Mesothelial cell of epicardium (in vitro differentiated cells): Measurements from ENCODE around the gene ANK3. TPM values are rescaled to one million over a fixed set of nuclear protein-coding genes. Genes with fewer than 3 reads are reported as not detected.
"Not testable (repeated sequence)": the region's sequence is repeated elsewhere in the genome, so short reads cannot be mapped to it uniquely, and the experiment has no call there.

Experiments
- DNase-seq, 2 experiments: peaks; one replicate each; pipeline ENCODE4 v3.0.0; 2021; ENCODE audit warnings: low spot score in 2 of 2; ENCODE audit not compliant: unreplicated experiment in 2 of 2
- H3K27ac Mint-ChIP-seq: 2 replicates; pipeline ENCODE4 v1.8.0; 2021; ENCODE audit warnings: mixed read lengths
- H3K27me3 Mint-ChIP-seq: 2 replicates; pipeline ENCODE4 v1.8.0; 2021; ENCODE audit warnings: low read depth, mixed read lengths
- H3K36me3 Mint-ChIP-seq: 2 replicates; pipeline ENCODE4 v1.8.0; 2021; ENCODE audit warnings: mixed read lengths
- H3K4me1 Mint-ChIP-seq: 2 replicates; pipeline ENCODE4 v1.8.0; 2021; ENCODE audit warnings: mixed read lengths
- H3K4me3 Mint-ChIP-seq: 2 replicates; pipeline ENCODE4 v1.8.0; 2021; ENCODE audit warnings: mild to moderate bottlenecking, moderate library complexity, mixed read lengths
- H3K9me3 Mint-ChIP-seq: 2 replicates; pipeline ENCODE4 v1.8.0; 2021; ENCODE audit warnings: mixed read lengths
- CTCF ChIP-seq: fragments of 200-600 bp; sonication (generic); IDR thresholded peaks from one replicate; pipeline ENCODE4 v1.5.0; 2021; ENCODE audit warnings: antibody characterized with exemption; ENCODE audit not compliant: unreplicated experiment
- total RNA-seq: library from RNA; stranded (reverse); gene quantifications from 3 replicates; pipeline ENCODE4 v1.2.1, GENCODE V29; 2021

Gene ANK3
- total RNA-seq, 1 donor from 2014 or later, result 242 TPM

GRCh38 chr10:60042262-60042661 lies 347.4 kb downstream of the ANK3 start:
- peaks cover 31% of the 10 kb centered on the region for H3K36me3 Mint-ChIP-seq
- H3K4me3 Mint-ChIP-seq, result no peak overlapping the region
- TF ChIP-seq CTCF, result no peak
- DNase-seq, result no peak
- H3K27me3 Mint-ChIP-seq, result no peaks in the 10 kb centered on the region
- H3K4me1 Mint-ChIP-seq, result peaks cover 5% of the 10 kb centered on the region
- peaks cover 6% of the 10 kb centered on the region for H3K9me3 Mint-ChIP-seq
- H3K27ac Mint-ChIP-seq, result no peak overlapping the region

GRCh38 chr10:60041489-60042133 lies 348.1 kb downstream of the ANK3 start:
- Mint-ChIP-seq H3K4me3 (no peak overlapping the region), H3K36me3 (peaks cover 38% of the 10 kb centered on the region), H3K4me1 (peaks cover 5% of the 10 kb centered on the region), H3K9me3 (peaks cover 8% of the 10 kb centered on the region), H3K27ac (no peak overlapping the region), H3K27me3 (no peaks in the 10 kb centered on the region)
- TF ChIP-seq CTCF, result no peak
- no peak for DNase-seq

DNA sequence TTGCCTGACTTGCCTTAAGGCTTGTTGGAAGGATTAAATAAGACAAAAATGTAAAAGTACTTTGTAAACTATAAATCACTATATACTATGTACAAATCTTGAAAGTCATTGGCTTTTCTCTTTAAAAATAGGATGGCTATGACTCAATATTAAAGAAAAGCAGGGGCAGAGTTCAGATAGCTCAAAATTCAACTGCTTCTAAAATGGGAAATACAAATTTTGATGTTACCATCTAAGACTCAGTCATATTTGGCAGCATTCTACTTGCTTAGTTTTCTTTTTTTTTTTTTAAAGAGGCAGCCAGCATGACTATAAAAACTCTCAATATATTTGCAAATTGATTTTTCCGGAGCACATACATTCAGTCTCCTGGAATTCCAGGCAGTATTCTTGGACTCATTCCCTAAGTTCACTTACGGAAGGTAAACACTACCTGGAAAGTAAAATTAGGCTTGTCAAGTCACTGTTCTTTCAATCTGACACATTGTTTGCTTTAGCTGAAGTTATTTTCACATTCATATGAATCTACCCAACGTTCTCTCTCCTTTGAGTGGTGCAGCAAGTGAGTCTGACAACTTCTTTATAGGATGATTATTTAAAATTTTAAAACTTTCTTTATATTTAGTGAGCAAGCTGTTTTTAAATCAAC lies 349.5 kb downstream of the ANK3 start:
- no peaks in the 10 kb centered on the region for H3K27me3 Mint-ChIP-seq
- no peak overlapping the region for H3K27ac Mint-ChIP-seq
- TF ChIP-seq CTCF, result no peak
- H3K4me1 Mint-ChIP-seq, result peaks cover 5% of the 10 kb centered on the region
- no peak for DNase-seq
- H3K36me3 Mint-ChIP-seq, result peaks cover 32% of the 10 kb centered on the region
- H3K4me3 Mint-ChIP-seq, result no peak overlapping the region
- peaks cover 8% of the 10 kb centered on the region for H3K9me3 Mint-ChIP-seq

GRCh38 chr10:60035984-60036383 lies 353.7 kb downstream of the ANK3 start:
- Mint-ChIP-seq H3K4me1 (peaks cover 13% of the 10 kb centered on the region), H3K4me3 (no peak overlapping the region), H3K27ac (no peak overlapping the region), H3K27me3 (no peaks in the 10 kb centered on the region), H3K36me3 (peaks cover 24% of the 10 kb centered on the region), H3K9me3 (peaks cover 8% of the 10 kb centered on the region)
- no peak for TF ChIP-seq CTCF
- no peak for DNase-seq

DNA sequence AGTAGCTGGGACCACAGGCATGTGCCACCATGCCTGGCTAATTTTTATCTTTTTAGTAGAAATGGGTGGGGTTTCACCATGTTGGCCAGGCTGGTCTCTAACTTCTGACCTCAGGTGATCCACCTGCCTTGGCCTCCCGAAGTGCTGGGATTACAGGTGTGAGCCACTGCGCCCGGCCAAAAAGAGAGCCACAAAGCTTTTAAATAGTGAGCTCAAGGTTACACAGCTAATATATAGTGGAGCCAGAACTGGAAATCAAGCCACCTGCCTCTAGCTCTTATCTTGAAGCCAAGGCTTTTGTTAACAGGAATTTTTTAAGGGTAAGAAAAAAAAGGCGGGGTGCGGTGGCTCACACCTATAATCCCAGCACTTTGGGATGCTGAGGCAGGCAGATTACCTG lies 354.3 kb downstream of the ANK3 start:
- DNase-seq, H3K9me3 Mint-ChIP-seq, H3K27me3 Mint-ChIP-seq, H3K4me3 Mint-ChIP-seq, H3K27ac Mint-ChIP-seq: not testable (repeated sequence)
- Mint-ChIP-seq H3K4me1 (peaks cover 16% of the 10 kb centered on the region), H3K36me3 (peaks cover 27% of the 10 kb centered on the region)

DNA sequence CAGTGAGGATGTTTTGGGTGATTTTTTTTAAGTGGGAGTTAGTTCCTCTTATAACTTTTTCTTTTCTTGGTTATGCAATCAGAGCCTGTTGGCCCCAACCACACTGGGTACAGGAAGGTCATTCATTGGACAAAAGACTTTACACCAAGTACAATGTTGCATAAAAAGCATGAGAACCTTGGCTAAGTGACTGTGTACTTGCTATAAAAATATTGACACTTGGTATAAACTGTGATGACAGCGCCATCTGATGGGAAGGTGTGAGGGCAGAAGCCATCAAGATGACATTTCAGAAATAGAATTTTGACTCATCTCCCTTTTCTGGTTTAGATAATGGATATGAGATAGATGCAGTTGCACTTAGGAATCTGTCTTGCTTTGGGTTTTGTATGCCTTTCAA lies 357.0 kb downstream of the ANK3 start:
- H3K27ac Mint-ChIP-seq, result peak overlapping the region; percentile 25
- peaks cover 19% of the 10 kb centered on the region for H3K36me3 Mint-ChIP-seq
- H3K27me3 Mint-ChIP-seq, result no peaks in the 10 kb centered on the region
- peaks cover 16% of the 10 kb centered on the region for H3K4me1 Mint-ChIP-seq
- DNase-seq, result no peak
- H3K4me3 Mint-ChIP-seq, result no peak overlapping the region
- TF ChIP-seq CTCF, result no peak
- H3K9me3 Mint-ChIP-seq, result peaks cover 5% of the 10 kb centered on the region
